ENCODE data around the gene USO1. TPM values are rescaled to one million over a fixed set of nuclear protein-coding genes. Genes with fewer than 3 reads are reported as not detected.

The USO1 gene
- total RNA-seq, 1 donor from 2014 or later = 62.4 TPM

DNA sequence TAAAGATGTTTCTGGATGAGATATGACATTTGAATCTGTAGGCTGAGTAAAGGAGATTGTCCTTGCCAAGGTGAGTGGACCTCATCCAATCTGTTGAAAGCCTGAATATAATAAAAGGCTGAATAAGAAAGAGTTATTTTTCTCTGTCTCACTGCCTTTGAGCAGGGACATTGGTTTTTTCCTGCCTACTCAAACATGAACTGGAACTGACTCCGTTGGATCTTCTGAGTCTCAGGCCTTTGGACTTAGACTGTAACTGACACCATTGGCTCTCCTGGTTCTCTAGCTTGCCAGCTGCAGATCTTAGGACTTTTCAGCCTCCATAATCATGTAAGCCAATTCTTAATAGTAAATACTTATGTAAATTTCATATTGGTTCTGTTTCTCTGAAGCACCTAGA, 134.3 kb downstream of the USO1 start:
- Histone ChIP-seq H3K27me3 (ENCODE audit: control insufficient read depth, insufficient read depth, low read length) (no peaks in the 10 kb centered on the region), H3K36me3 (ENCODE audit: control insufficient read depth, insufficient read depth, low read length) (no peaks in the 10 kb centered on the region), H3K4me3 (ENCODE audit: low read depth, low read length) (no peak overlapping the region)
- DNase-seq (ENCODE audit: low read depth) = no peak
- TF ChIP-seq, protein P1, sequence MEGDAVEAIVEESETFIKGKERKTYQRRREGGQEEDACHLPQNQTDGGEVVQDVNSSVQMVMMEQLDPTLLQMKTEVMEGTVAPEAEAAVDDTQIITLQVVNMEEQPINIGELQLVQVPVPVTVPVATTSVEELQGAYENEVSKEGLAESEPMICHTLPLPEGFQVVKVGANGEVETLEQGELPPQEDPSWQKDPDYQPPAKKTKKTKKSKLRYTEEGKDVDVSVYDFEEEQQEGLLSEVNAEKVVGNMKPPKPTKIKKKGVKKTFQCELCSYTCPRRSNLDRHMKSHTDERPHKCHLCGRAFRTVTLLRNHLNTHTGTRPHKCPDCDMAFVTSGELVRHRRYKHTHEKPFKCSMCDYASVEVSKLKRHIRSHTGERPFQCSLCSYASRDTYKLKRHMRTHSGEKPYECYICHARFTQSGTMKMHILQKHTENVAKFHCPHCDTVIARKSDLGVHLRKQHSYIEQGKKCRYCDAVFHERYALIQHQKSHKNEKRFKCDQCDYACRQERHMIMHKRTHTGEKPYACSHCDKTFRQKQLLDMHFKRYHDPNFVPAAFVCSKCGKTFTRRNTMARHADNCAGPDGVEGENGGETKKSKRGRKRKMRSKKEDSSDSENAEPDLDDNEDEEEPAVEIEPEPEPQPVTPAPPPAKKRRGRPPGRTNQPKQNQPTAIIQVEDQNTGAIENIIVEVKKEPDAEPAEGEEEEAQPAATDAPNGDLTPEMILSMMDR (IDR thresholded peaks at IDR 0.05; ENCODE audit: insufficient read depth, low read length, poor library complexity, severe bottlenecking) = no peak

DNA sequence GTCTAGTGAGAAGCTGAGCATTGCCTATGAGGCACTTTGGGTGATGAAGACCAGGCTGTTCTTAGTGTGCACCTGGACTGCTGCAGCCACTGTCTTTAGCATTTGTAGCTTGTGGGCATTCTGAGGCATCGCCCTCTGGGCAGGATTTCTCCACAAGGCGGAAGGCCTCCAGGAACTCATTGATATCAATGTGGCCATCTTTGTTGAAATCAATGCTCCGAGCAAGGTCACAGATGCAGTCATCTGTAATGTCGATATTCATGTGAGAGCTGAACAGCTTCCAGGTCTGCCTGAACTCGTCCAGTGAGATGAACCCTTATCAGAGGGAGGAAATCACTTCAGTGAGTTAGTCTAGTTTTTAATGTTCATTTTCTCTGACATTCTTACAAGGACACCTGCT, 136.2 kb downstream of the USO1 start:
- no peaks in the 10 kb centered on the region for H3K27me3 ChIP-seq (ENCODE audit: control insufficient read depth, insufficient read depth, low read length)
- no peak overlapping the region for H3K4me3 ChIP-seq (ENCODE audit: low read depth, low read length)
- no peak for DNase-seq (ENCODE audit: low read depth)
- TF ChIP-seq, protein P1 (IDR thresholded peaks at IDR 0.05; ENCODE audit: insufficient read depth, low read length, poor library complexity, severe bottlenecking) = no peak
- no peaks in the 10 kb centered on the region for H3K36me3 ChIP-seq (ENCODE audit: control insufficient read depth, insufficient read depth, low read length)

Other genes with a start within 250 kb of the USO1 start
- 20.3 and 25.9 TPM in 2 replicates for gene RCHY1, start 210.2 kb upstream of the USO1 start, total RNA-seq
- 12.4 and 16.0 TPM in 2 replicates for gene THAP6, start 210.1 kb upstream of the USO1 start, total RNA-seq
- 0.41 and 0.63 TPM in 2 replicates for gene ODAPH, start 168.5 kb upstream of the USO1 start, total RNA-seq
- gene CDKL2, start 94.0 kb upstream of the USO1 start, total RNA-seq = 3.9 and 4.1 TPM in 2 replicates
- gene G3BP2, start 51.2 kb upstream of the USO1 start, total RNA-seq = 127 and 135 TPM in 2 replicates
- gene PPEF2, start 177.9 kb downstream of the USO1 start, total RNA-seq = not detected in 2 replicates
- gene NAAA, start 216.4 kb downstream of the USO1 start, total RNA-seq = 13.2 and 16.8 TPM in 2 replicates

Data from kidney epithelial cell (primary cell).